Mammary microvascular endothelial cell (primary cell): ENCODE results near the gene SLC37A3. TPM values are rescaled to one million over a fixed set of nuclear protein-coding genes. Genes with fewer than 3 reads are reported as not detected.

Source experiments
- total RNA-seq: library from RNA; depleted of rRNA; stranded (reverse); fragments of >200 nt; gene quantifications from 2 replicates; pipeline ENCODE4 v1.2.3, GENCODE V29; 2015

The SLC37A3 gene, protein sequence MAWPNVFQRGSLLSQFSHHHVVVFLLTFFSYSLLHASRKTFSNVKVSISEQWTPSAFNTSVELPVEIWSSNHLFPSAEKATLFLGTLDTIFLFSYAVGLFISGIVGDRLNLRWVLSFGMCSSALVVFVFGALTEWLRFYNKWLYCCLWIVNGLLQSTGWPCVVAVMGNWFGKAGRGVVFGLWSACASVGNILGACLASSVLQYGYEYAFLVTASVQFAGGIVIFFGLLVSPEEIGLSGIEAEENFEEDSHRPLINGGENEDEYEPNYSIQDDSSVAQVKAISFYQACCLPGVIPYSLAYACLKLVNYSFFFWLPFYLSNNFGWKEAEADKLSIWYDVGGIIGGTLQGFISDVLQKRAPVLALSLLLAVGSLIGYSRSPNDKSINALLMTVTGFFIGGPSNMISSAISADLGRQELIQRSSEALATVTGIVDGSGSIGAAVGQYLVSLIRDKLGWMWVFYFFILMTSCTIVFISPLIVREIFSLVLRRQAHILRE
- 29.1 and 34.1 TPM in 2 replicates for total RNA-seq

DNA sequence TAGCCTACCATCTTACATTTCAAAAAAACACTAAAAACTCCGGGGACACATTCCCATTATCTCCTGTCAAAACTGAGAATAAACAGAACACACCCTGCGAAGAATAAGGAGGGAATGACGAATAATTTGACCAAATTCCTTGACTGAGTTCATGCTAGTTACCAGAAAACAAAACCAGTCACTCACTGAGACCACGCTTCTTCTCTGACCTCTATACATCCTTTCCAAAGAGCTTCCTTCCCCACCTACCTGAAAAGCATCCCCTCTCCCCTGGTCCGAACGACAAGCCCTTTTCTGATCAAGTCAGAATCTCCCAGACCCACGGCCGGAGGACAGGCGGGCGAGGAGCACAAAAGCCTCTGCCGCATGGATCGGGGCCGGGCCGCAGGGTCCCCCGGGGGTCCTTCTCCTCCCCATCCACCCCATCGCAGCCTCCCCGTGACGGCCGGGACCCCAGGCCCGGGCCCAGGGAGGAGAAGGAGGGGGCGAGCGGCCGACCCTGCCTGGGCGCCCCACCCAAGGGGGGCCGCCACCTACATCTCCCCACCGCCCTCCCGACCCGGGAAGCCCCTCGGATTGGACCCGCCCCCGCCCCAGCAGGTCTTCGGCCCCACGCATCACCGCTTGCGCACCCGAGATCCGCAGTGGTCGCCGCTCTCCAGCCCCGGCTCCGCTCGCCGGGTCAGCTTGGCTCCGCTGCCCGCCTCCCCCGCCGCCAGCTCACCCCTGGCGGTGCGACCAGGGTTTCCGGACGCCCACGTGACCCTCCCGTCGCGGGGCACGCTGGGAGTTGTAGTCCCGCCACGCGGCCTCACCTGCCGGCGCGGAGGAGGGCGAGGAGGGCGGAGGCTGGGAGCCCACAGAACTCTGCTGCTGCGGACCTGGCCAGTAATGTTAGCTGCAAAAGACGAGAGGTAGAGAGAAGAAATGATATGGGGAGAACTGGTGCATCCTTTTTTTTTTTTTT, at the start of gene SLC37A3:
Gene SLC37A3 (minus strand): TSS at position 747 of the 967 bp plus-strand sequence. CDS start 16,004 bp downstream, outside the sequence.

DNA sequence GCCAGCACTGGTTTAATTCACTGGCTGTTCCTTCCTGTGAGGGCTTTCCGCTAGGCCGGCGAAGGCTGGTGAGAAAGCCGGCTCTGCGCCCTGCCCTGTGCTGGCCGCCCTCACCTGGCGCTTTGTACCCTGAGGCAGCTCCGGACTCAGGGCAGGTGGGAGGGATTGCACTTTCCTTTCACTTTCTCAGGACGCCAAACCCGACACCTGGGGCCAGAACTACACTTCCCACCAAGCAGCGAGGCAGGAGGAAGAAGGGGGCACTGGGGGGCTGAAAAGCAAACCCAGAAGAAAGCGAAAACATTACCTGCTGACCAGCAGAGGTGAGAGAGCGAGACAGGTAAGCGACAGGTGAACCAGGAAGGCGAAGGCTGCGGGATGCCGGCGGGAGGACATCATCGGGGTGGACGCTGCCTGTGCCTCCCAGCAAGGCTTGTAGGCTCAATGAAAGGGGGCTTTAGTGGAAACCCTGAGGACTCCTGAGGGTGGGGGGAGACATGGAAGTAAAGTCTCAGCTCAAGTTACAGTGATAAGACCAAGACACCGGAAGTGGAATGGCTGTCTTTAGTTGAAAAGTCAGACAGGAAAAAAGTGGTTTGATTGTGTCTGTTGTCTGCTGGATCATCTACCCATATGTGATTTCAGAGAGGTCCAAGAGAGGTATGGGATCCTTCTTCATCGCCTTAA, 5.7 kb upstream of the SLC37A3 start, which contains the start of gene RAB19:
Gene RAB19 (plus strand): TSS at position 181 of the 687 bp plus-strand sequence. CDS start 3,589 bp downstream, outside the sequence.

Other genes starting within 250 kb of the SLC37A3 start
- 2.0 and 2.7 TPM in 2 replicates for gene KDM7A, start 221.5 kb downstream of the SLC37A3 start, total RNA-seq
- gene RAB19, start 5.5 kb upstream of the SLC37A3 start, total RNA-seq = not detected in 2 replicates
- gene MKRN1, start 81.0 kb upstream of the SLC37A3 start, total RNA-seq = 29.7 and 33.7 TPM in 2 replicates
- gene DENND2A, start 242.3 kb upstream of the SLC37A3 start, total RNA-seq = 0.07 and 0.15 TPM in 2 replicates